HEK293 (cell line): ENCODE data around the gene MEIKIN.
"Not testable (repeated sequence)": the region's sequence is repeated elsewhere in the genome, so short reads cannot be mapped to it uniquely, and the experiment has no call there.

Experiments used
- CTCF ChIA-PET: fragments of 350-600 bp; formaldehyde crosslinking; extraction: SDS; loops from one replicate; lab custom pipeline; 2021; ENCODE audit warnings: antibody characterized with exemption; lab: Yijun Ruan, JAX
- POLR2A ChIA-PET: fragments of 300-600 bp; formaldehyde crosslinking; extraction: SDS; loops from one replicate; lab custom pipeline; 2020; ENCODE audit warnings: antibody characterized with exemption, inconsistent platforms; lab: Yijun Ruan, JAX
- H3K27ac ChIP-seq: fragments of 200-500 bp; sonication (Bioruptor generic); 2 replicates; pipeline ENCODE4 v1.5.1; 2014; ENCODE audit warnings: low read depth, low read length, control low read depth, inconsistent platforms; ENCODE audit errors: extremely low read depth
- H3K36me3 ChIP-seq, 2 experiments: fragments of 200-500 bp in 1 of 2; sonication (Bioruptor generic) in 1 of 2; 1 replicate in 1 of 2; 2 replicates in 1 of 2; pipeline ENCODE4 v1.5.1; 2014 to 2017; ENCODE audit warnings: inconsistent platforms in 2 of 2, low read length in 2 of 2; ENCODE audit not compliant: control insufficient read depth in 2 of 2, insufficient read depth in 1 of 2
- H3K4me1 ChIP-seq: fragments of 200-500 bp; sonication (Bioruptor generic); 2 replicates; pipeline ENCODE4 v1.5.1; 2014; ENCODE audit warnings: mild to moderate bottlenecking, low read length, inconsistent platforms; ENCODE audit not compliant: control insufficient read depth, insufficient read depth
- H3K4me3 ChIP-seq: 2 replicates; pipeline ENCODE4 v1.5.1; 2011; ENCODE audit warnings: low read depth, mild to moderate bottlenecking, control low read depth, low read length, moderate library complexity
- H3K9me3 ChIP-seq: fragments of 200-500 bp; sonication (Bioruptor generic); 2 replicates; pipeline ENCODE4 v1.5.1; 2014; ENCODE audit warnings: low read depth, low read length, inconsistent platforms; ENCODE audit not compliant: control insufficient read depth, insufficient read depth
- BCL6B ChIP-seq: fragments of 450-650 bp; formaldehyde crosslinking; IDR thresholded peaks from 2 replicates; pipeline ENCODE4 v1.5.1; 2017; ENCODE audit warnings: missing biosample characterization, missing genetic modification characterization
- GLI2 ChIP-seq: fragments of 450-650 bp; formaldehyde crosslinking; IDR thresholded peaks from 2 replicates; pipeline ENCODE4; 2017; ENCODE audit warnings: missing biosample characterization, missing genetic modification characterization, low read depth, borderline replicate concordance
- GLIS1 ChIP-seq: fragments of 450-650 bp; formaldehyde crosslinking; IDR thresholded peaks from 2 replicates; pipeline ENCODE4 v1.5.1; 2016; ENCODE audit warnings: missing biosample characterization, missing genetic modification characterization
- KLF8 ChIP-seq: fragments of 450-650 bp; formaldehyde crosslinking; IDR thresholded peaks from 2 replicates; pipeline ENCODE4 v1.5.1; 2016; ENCODE audit warnings: missing biosample characterization, missing genetic modification characterization
- SALL2 ChIP-seq: fragments of 450-650 bp; formaldehyde crosslinking; IDR thresholded peaks from 2 replicates; pipeline ENCODE4 v1.5.0; 2017; ENCODE audit warnings: missing biosample characterization, mild to moderate bottlenecking, missing genetic modification characterization, borderline replicate concordance
- SP2 ChIP-seq: fragments of 450-650 bp; formaldehyde crosslinking; IDR thresholded peaks from 2 replicates; pipeline ENCODE4 v1.5.1; 2016; ENCODE audit warnings: missing biosample characterization, missing genetic modification characterization
- ZBTB17 ChIP-seq: fragments of 450-650 bp; formaldehyde crosslinking; IDR thresholded peaks from 2 replicates; pipeline ENCODE4 v1.5.1; 2016; ENCODE audit warnings: missing biosample characterization, missing genetic modification characterization
- ZNF112 ChIP-seq: fragments of 450-650 bp; formaldehyde crosslinking; IDR thresholded peaks from 2 replicates; pipeline ENCODE4 v1.5.0; 2017; ENCODE audit warnings: missing biosample characterization, missing genetic modification characterization
- ZNF114 ChIP-seq: fragments of 450-650 bp; formaldehyde crosslinking; IDR thresholded peaks from 2 replicates; pipeline ENCODE4 v1.5.0; 2017; ENCODE audit warnings: missing biosample characterization, missing genetic modification characterization
- ZNF146 ChIP-seq: fragments of 450-650 bp; formaldehyde crosslinking; IDR thresholded peaks from 2 replicates; pipeline ENCODE4 v1.5.1; 2016; ENCODE audit warnings: missing biosample characterization, missing genetic modification characterization
- ZNF155 ChIP-seq: fragments of 450-650 bp; formaldehyde crosslinking; IDR thresholded peaks from 2 replicates; pipeline ENCODE4 v1.5.1; 2016; ENCODE audit warnings: missing biosample characterization, missing genetic modification characterization
- ZNF202 ChIP-seq: fragments of 450-650 bp; formaldehyde crosslinking; IDR thresholded peaks from 2 replicates; pipeline ENCODE4 v1.5.1; 2016; ENCODE audit warnings: missing biosample characterization, missing genetic modification characterization, borderline replicate concordance
- ZNF24 ChIP-seq: fragments of 450-650 bp; formaldehyde crosslinking; IDR thresholded peaks from 2 replicates; pipeline ENCODE4 v1.5.1; 2016; ENCODE audit warnings: missing biosample characterization, missing genetic modification characterization
- ZNF311 ChIP-seq: fragments of 450-650 bp; formaldehyde crosslinking; IDR thresholded peaks from 2 replicates; pipeline ENCODE4 v1.5.1; 2017; ENCODE audit warnings: missing biosample characterization, missing genetic modification characterization, borderline replicate concordance
- ZNF37A ChIP-seq: fragments of 450-650 bp; IDR thresholded peaks from 2 replicates; pipeline ENCODE4 v1.5.1; 2018; ENCODE audit warnings: missing biosample characterization, missing genetic modification characterization
- ZNF561 ChIP-seq: fragments of 450-650 bp; IDR thresholded peaks from 2 replicates; pipeline ENCODE4 v1.5.1; 2018; ENCODE audit warnings: missing biosample characterization, missing genetic modification characterization, borderline replicate concordance
- ZNF664 ChIP-seq: fragments of 450-650 bp; formaldehyde crosslinking; IDR thresholded peaks from 2 replicates; pipeline ENCODE4 v1.5.1; 2016; ENCODE audit warnings: missing biosample characterization, missing genetic modification characterization
- ZNF785 ChIP-seq: fragments of 450-650 bp; formaldehyde crosslinking; IDR thresholded peaks from 2 replicates; pipeline ENCODE4 v1.5.1; 2016; ENCODE audit warnings: missing biosample characterization, missing genetic modification characterization
- ZNF830 ChIP-seq: fragments of 450-650 bp; IDR thresholded peaks from 2 replicates; pipeline ENCODE4 v1.5.0; 2018; ENCODE audit warnings: missing biosample characterization, missing genetic modification characterization, low read depth, mild to moderate bottlenecking, moderate library complexity
- ZNF843 ChIP-seq: fragments of 450-650 bp; formaldehyde crosslinking; IDR thresholded peaks from 2 replicates; pipeline ENCODE4 v1.5.1; 2016; ENCODE audit warnings: missing biosample characterization, missing genetic modification characterization
- TF ChIP-seq, protein P1 (sequence below): fragments of 450-650 bp; formaldehyde crosslinking; IDR thresholded peaks from 2 replicates; pipeline ENCODE4 v1.5.1; 2016; ENCODE audit warnings: missing biosample characterization, missing genetic modification characterization

Gene MEIKIN

GRCh38 chr5:131906668-131907067 lies 38.8 kb downstream of the MEIKIN start:
- H3K4me3 ChIP-seq, result no peak overlapping the region
- TF ChIP-seq ZNF785 (tag by site-specific recombination) (no peak), ZNF664 (tag by site-specific recombination) (no peak), ZNF843 (tag by site-specific recombination) (no peak), GLIS1 (no peak), ZNF24 (no peak), SP2 (tag by site-specific recombination) (no peak), SALL2 (tag by site-specific recombination) (no peak), GLI2 (no peak), ZBTB17 (tag by site-specific recombination) (no peak), ZNF561 (no peak), ZNF37A (tag by site-specific recombination) (no peak), ZNF146 (tag by site-specific recombination) (no peak), ZNF830 (tag by site-specific recombination) (no peak), BCL6B (tag by site-specific recombination) (no peak), ZNF112 (tag by site-specific recombination) (no peak), ZNF202 (tag by site-specific recombination) (no peak), ZNF114 (tag by site-specific recombination) (no peak), KLF8 (tag by site-specific recombination) (no peak), ZNF311 (tag by site-specific recombination) (no peak), ZNF155 (tag by site-specific recombination) (no peak)
- POLR2A ChIA-PET, result no interaction called here
- H3K9me3 ChIP-seq, result no peaks in the 10 kb centered on the region
- no peaks in the 10 kb centered on the region for H3K36me3 ChIP-seq
- H3K27ac ChIP-seq, result no peak overlapping the region
- H3K4me1 ChIP-seq, result no peaks in the 10 kb centered on the region
- CTCF ChIA-PET, result interaction anchor here (0.5 kb wide), 1 partner anchor 28 kb away, joined by 4 read pairs; no protein-coding TSS in a partner anchor

DNA sequence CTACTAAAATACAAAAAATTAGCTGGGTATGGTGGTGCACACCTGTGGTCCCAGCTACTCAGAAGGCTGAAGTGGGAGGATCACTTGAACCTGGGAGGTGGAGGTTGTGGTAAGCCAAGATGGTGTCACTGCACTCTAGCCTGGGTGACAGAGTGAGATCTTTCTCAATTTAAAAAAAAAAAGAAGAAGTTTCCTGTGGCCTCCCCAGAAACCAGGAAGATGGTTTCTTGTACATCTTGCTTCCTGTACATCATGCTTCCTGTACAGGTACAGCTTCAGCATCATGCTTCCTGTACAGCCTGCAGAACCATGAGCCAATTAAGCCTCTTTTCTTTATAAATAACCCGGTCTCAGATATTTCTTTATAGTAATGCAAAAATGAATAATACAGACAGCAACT lies 43.2 kb downstream of the MEIKIN start:
- H3K4me3 ChIP-seq, POLR2A ChIA-PET, H3K4me1 ChIP-seq, H3K36me3 ChIP-seq, CTCF ChIA-PET, H3K27ac ChIP-seq, H3K9me3 ChIP-seq: not testable (repeated sequence)

- POLR2A ChIA-PET, result no interaction called here
- H3K4me3 ChIP-seq, result no peak overlapping the region
Measured at GRCh38 chr5:131899686-131900085, 45.8 kb downstream of the MEIKIN start.

More at GRCh38 chr5:131899686-131900085, 45.8 kb downstream of the MEIKIN start:
- CTCF ChIA-PET, result interaction anchor here (0.5 kb wide), 1 partner anchor 281 kb away, joined by 5 read pairs; no protein-coding TSS in a partner anchor
- Histone ChIP-seq H3K4me1 (no peaks in the 10 kb centered on the region), H3K36me3 (no peaks in the 10 kb centered on the region), H3K27ac (no peak overlapping the region), H3K9me3 (no peaks in the 10 kb centered on the region)
- TF ChIP-seq, protein P1, sequence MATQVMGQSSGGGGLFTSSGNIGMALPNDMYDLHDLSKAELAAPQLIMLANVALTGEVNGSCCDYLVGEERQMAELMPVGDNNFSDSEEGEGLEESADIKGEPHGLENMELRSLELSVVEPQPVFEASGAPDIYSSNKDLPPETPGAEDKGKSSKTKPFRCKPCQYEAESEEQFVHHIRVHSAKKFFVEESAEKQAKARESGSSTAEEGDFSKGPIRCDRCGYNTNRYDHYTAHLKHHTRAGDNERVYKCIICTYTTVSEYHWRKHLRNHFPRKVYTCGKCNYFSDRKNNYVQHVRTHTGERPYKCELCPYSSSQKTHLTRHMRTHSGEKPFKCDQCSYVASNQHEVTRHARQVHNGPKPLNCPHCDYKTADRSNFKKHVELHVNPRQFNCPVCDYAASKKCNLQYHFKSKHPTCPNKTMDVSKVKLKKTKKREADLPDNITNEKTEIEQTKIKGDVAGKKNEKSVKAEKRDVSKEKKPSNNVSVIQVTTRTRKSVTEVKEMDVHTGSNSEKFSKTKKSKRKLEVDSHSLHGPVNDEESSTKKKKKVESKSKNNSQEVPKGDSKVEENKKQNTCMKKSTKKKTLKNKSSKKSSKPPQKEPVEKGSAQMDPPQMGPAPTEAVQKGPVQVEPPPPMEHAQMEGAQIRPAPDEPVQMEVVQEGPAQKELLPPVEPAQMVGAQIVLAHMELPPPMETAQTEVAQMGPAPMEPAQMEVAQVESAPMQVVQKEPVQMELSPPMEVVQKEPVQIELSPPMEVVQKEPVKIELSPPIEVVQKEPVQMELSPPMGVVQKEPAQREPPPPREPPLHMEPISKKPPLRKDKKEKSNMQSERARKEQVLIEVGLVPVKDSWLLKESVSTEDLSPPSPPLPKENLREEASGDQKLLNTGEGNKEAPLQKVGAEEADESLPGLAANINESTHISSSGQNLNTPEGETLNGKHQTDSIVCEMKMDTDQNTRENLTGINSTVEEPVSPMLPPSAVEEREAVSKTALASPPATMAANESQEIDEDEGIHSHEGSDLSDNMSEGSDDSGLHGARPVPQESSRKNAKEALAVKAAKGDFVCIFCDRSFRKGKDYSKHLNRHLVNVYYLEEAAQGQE (tag by site-specific recombination), result peak; percentile 91
- TF ChIP-seq SALL2 (tag by site-specific recombination), result no peak
